Vagina (tissue), 2 donors: ENCODE results near the gene UCHL5.

Source experiments
- POLR2A ChIP-seq, 2 donors: fragments of 450-650 bp; IDR thresholded peaks; one replicate each; pipeline ENCODE4 v1.6.1; 2017; ENCODE audit warnings: antibody characterized with exemption in 2 of 2, mild to moderate bottlenecking in 2 of 2, moderate library complexity in 2 of 2
- POLR2AphosphoS5 ChIP-seq, 2 donors: sonication (generic); formaldehyde crosslinking; IDR thresholded peaks; one replicate each; pipeline ENCODE4 v1.9.0; 2017; ENCODE audit warnings: antibody characterized with exemption in 2 of 2, mild to moderate bottlenecking in 2 of 2, low read depth in 1 of 2; ENCODE audit not compliant: insufficient read depth in 1 of 2

DNA sequence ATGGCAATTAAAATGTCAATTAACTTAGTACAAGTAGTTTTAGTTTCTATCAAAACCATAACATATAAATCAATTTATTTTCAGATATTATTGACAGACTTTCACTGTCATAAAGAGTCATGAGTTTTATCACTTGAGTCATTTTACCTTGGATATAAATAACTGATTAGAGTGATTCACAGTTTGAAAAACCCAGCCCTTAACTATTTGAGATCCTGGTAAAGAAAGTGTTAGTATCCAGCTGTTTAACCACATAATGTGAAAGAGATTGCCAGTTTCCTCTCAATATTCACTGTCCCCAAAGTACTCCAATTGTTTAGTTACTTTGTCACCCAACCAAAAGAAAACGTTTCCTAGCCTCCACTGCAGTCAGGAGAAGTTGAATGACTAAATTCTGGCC is 91.3 kb downstream of the UCHL5 start:
- TF ChIP-seq POLR2A (IDR thresholded peaks at IDR 0.05) (no peak), POLR2AphosphoS5 (IDR thresholded peaks at IDR 0.05; ENCODE audit: insufficient read depth in 1 of 2, low read depth in 1 of 2) (no peak)
